Loucy (cell line): ENCODE measurements around the gene TACC3.

Experiments used
- EZH2phosphoT487 ChIP-seq: fragments of 200-600 bp; IDR thresholded peaks from 2 replicates; pipeline ENCODE4 v1.6.1; 2018; ENCODE audit warnings: antibody characterized with exemption, mild to moderate bottlenecking, moderate library complexity, borderline replicate concordance
- TF ChIP-seq, protein P1 (sequence below): fragments of 200-600 bp; sonication (generic); conservative IDR thresholded peaks from 2 replicates; pipeline ENCODE4 v1.5.1; 2014; ENCODE audit warnings: mild to moderate bottlenecking, antibody characterized with exemption, low read length

GRCh38 chr4:1722551-1723118 lies 1.3 kb downstream of the TACC3 start:
- TF ChIP-seq, protein P1, sequence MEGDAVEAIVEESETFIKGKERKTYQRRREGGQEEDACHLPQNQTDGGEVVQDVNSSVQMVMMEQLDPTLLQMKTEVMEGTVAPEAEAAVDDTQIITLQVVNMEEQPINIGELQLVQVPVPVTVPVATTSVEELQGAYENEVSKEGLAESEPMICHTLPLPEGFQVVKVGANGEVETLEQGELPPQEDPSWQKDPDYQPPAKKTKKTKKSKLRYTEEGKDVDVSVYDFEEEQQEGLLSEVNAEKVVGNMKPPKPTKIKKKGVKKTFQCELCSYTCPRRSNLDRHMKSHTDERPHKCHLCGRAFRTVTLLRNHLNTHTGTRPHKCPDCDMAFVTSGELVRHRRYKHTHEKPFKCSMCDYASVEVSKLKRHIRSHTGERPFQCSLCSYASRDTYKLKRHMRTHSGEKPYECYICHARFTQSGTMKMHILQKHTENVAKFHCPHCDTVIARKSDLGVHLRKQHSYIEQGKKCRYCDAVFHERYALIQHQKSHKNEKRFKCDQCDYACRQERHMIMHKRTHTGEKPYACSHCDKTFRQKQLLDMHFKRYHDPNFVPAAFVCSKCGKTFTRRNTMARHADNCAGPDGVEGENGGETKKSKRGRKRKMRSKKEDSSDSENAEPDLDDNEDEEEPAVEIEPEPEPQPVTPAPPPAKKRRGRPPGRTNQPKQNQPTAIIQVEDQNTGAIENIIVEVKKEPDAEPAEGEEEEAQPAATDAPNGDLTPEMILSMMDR: no peak
- no peak for TF ChIP-seq EZH2phosphoT487
